HepG2 (cell line): ENCODE data around the gene IST1. TPM values are rescaled to one million over a fixed set of nuclear protein-coding genes. Genes with fewer than 3 reads are reported as not detected.

ENCODE experiments used
- ARID2 ChIP-seq: sonication (generic); formaldehyde crosslinking; IDR thresholded peaks from 2 replicates; pipeline ENCODE4 v1.8.1; 2022; ENCODE audit warnings: mild to moderate bottlenecking, missing genetic modification reagents, borderline replicate concordance
- DMAP1 ChIP-seq: IDR thresholded peaks from 2 replicates; pipeline ENCODE4 v1.6.1; 2016
- EP300 ChIP-seq, 3 experiments: sonication (generic) in 1 of 3; formaldehyde crosslinking in 1 of 3; IDR thresholded peaks; 2 replicates each; pipeline versions ENCODE4 v1.5.1 to v1.6.1; 2011 to 2020; ENCODE audit warnings: low read depth in 2 of 3, low read length in 2 of 3, borderline replicate concordance in 1 of 3, improper control_type of control experiment in 1 of 3, mild to moderate bottlenecking in 1 of 3, missing genetic modification reagents in 1 of 3, moderate library complexity in 1 of 3
- GATAD2A ChIP-seq: IDR thresholded peaks from 2 replicates; pipeline ENCODE4 v1.6.1; 2016
- JUNB ChIP-seq: sonication (generic); formaldehyde crosslinking; IDR thresholded peaks from 2 replicates; pipeline ENCODE4 v1.8.0; 2022; ENCODE audit warnings: missing genetic modification reagents, mild to moderate bottlenecking, borderline replicate concordance
- NCOA5 ChIP-seq: sonication (generic); formaldehyde crosslinking; IDR thresholded peaks from 2 replicates; pipeline ENCODE4 v1.4.0; 2020; ENCODE audit warnings: missing genetic modification reagents
- NFATC3 ChIP-seq: sonication (generic); formaldehyde crosslinking; IDR thresholded peaks from 2 replicates; pipeline ENCODE4 v1.5.1; 2020; ENCODE audit warnings: mild to moderate bottlenecking, missing genetic modification reagents
- PAX8 ChIP-seq: sonication (generic); formaldehyde crosslinking; IDR thresholded peaks from 2 replicates; pipeline ENCODE4 v1.8.0; 2022; ENCODE audit warnings: mild to moderate bottlenecking, missing genetic modification reagents, borderline replicate concordance
- TSC22D2 ChIP-seq: sonication (generic); formaldehyde crosslinking; IDR thresholded peaks from 2 replicates; pipeline ENCODE4 v1.5.1; 2020; ENCODE audit warnings: missing genetic modification reagents, mild to moderate bottlenecking, borderline replicate concordance
- ZFP36L1 ChIP-seq: sonication (generic); formaldehyde crosslinking; IDR thresholded peaks from 2 replicates; pipeline ENCODE4 v1.8.0; 2022; ENCODE audit warnings: mild to moderate bottlenecking, missing genetic modification reagents, moderate library complexity
- ZFP82 ChIP-seq: sonication (generic); formaldehyde crosslinking; IDR thresholded peaks from 2 replicates; pipeline ENCODE4 v1.5.1; 2020; ENCODE audit warnings: mild to moderate bottlenecking, missing genetic modification reagents, borderline replicate concordance
- ZFX ChIP-seq: sonication (generic); formaldehyde crosslinking; IDR thresholded peaks from 2 replicates; pipeline ENCODE4 v1.4.0; 2020; ENCODE audit warnings: mild to moderate bottlenecking, low read depth, missing genetic modification reagents, moderate library complexity
- ZNF224 ChIP-seq: sonication (generic); formaldehyde crosslinking; IDR thresholded peaks from 2 replicates; pipeline ENCODE4 v1.5.0; 2020; ENCODE audit warnings: mild to moderate bottlenecking, missing genetic modification reagents
- ZNF569 ChIP-seq: sonication (generic); formaldehyde crosslinking; IDR thresholded peaks from 2 replicates; pipeline ENCODE4 v1.5.0; 2020; ENCODE audit warnings: mild to moderate bottlenecking, missing genetic modification reagents, moderate library complexity, borderline replicate concordance
- ZNF614 ChIP-seq: IDR thresholded peaks from 2 replicates; pipeline ENCODE4 v1.6.1; 2018; ENCODE audit warnings: missing biosample characterization, missing genetic modification reagents, inconsistent platforms, borderline replicate concordance
- ZNF652 ChIP-seq: IDR thresholded peaks from 2 replicates; pipeline ENCODE4 v1.6.1; 2016; ENCODE audit warnings: low read depth, borderline replicate concordance
- ZNF781 ChIP-seq: sonication (generic); formaldehyde crosslinking; IDR thresholded peaks from 2 replicates; pipeline ENCODE4 v1.5.1; 2020; ENCODE audit warnings: borderline replicate concordance, mild to moderate bottlenecking, missing genetic modification reagents; ENCODE audit errors: not compliant biosample characterization
- polyA plus RNA-seq, 8 experiments: library from polyadenylated mRNA; depleted of rRNA in 3 of 8; stranded (reverse) in 7 of 8; unstranded in 1 of 8; fragments of >200 nt; fragmentation: Illumina TruSeq in 4 of 8; extraction: Trizol in 4 of 8; gene quantifications; 2 replicates each; pipeline versions ENCODE4 v1.2.1 to v1.2.3, GENCODE V29; 2011 to 2016; ENCODE audit warnings: low read depth in 4 of 8, missing spikeins in 1 of 8, mixed read lengths in 1 of 8; ENCODE audit not compliant: insufficient read depth in 1 of 8
- total RNA-seq, 5 experiments: library from RNA; depleted of rRNA; stranded (reverse); fragments of >200 nt; fragmentation: Illumina TruSeq; extraction: Trizol; gene quantifications; 2 replicates each; pipeline ENCODE4 v1.2.3, GENCODE V29; 2016; ENCODE audit warnings: low read depth in 1 of 5
- TF ChIP-seq, protein P1 (sequence below): sonication (generic); formaldehyde crosslinking; IDR thresholded peaks from 2 replicates; pipeline ENCODE4 v1.9.0; 2021; ENCODE audit warnings: mild to moderate bottlenecking, missing genetic modification reagents
- TF ChIP-seq, protein P2 (sequence below): sonication (generic); formaldehyde crosslinking; IDR thresholded peaks from 2 replicates; pipeline ENCODE4 v1.5.0; 2020; ENCODE audit warnings: missing genetic modification reagents
- TF ChIP-seq, protein P3 (sequence below): sonication (generic); formaldehyde crosslinking; IDR thresholded peaks from 2 replicates; pipeline ENCODE4 v1.8.0; 2022; ENCODE audit warnings: mild to moderate bottlenecking, missing genetic modification reagents, borderline replicate concordance
- TF ChIP-seq, protein P4 (sequence below): sonication (generic); formaldehyde crosslinking; IDR thresholded peaks from 2 replicates; pipeline ENCODE4 v1.8.1; 2023; ENCODE audit warnings: missing genetic modification reagents, mild to moderate bottlenecking, borderline replicate concordance

IST1 gene
- total and polyA plus RNA-seq, 2 of the 13 experiments (the other 11 are each of a cell fraction or from before 2014, with no cell fraction given) = 346 to 415 TPM

DNA sequence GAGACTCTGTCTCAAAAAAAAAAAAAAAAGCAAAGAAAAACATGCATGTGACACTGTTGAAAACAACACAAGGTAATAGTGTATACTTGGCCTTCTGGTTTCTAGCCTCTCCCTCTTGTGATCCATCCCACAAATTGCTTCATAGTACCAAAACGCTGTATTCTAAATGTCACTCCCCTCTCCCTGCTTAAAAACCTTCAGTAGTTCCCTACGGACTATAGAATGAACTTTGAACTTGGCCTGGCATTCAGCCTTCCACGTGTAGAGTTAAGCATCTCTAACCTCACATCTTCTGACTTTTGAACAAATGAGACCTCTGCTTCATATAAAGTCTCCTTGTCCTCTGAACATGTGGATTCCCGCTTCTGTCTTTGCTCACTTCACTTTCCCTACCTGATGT lies 16.4 kb upstream of the IST1 start (continued):
- TF ChIP-seq, protein P1, sequence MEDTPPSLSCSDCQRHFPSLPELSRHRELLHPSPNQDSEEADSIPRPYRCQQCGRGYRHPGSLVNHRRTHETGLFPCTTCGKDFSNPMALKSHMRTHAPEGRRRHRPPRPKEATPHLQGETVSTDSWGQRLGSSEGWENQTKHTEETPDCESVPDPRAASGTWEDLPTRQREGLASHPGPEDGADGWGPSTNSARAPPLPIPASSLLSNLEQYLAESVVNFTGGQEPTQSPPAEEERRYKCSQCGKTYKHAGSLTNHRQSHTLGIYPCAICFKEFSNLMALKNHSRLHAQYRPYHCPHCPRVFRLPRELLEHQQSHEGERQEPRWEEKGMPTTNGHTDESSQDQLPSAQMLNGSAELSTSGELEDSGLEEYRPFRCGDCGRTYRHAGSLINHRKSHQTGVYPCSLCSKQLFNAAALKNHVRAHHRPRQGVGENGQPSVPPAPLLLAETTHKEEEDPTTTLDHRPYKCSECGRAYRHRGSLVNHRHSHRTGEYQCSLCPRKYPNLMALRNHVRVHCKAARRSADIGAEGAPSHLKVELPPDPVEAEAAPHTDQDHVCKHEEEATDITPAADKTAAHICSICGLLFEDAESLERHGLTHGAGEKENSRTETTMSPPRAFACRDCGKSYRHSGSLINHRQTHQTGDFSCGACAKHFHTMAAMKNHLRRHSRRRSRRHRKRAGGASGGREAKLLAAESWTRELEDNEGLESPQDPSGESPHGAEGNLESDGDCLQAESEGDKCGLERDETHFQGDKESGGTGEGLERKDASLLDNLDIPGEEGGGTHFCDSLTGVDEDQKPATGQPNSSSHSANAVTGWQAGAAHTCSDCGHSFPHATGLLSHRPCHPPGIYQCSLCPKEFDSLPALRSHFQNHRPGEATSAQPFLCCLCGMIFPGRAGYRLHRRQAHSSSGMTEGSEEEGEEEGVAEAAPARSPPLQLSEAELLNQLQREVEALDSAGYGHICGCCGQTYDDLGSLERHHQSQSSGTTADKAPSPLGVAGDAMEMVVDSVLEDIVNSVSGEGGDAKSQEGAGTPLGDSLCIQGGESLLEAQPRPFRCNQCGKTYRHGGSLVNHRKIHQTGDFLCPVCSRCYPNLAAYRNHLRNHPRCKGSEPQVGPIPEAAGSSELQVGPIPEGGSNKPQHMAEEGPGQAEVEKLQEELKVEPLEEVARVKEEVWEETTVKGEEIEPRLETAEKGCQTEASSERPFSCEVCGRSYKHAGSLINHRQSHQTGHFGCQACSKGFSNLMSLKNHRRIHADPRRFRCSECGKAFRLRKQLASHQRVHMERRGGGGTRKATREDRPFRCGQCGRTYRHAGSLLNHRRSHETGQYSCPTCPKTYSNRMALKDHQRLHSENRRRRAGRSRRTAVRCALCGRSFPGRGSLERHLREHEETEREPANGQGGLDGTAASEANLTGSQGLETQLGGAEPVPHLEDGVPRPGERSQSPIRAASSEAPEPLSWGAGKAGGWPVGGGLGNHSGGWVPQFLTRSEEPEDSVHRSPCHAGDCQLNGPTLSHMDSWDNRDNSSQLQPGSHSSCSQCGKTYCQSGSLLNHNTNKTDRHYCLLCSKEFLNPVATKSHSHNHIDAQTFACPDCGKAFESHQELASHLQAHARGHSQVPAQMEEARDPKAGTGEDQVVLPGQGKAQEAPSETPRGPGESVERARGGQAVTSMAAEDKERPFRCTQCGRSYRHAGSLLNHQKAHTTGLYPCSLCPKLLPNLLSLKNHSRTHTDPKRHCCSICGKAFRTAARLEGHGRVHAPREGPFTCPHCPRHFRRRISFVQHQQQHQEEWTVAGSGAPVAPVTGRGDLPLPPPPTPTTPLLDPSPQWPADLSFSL (CRISPR knock-in tag) = no peak
- TF ChIP-seq DMAP1 (CRISPR knock-in tag) = peak; percentile 50; the same call in 1 of the 2 replicates
- peak; percentile 14; the same call in 1 of the 2 replicates for TF ChIP-seq GATAD2A (CRISPR knock-in tag)
- TF ChIP-seq TSC22D2 (CRISPR knock-in tag) = no peak
- TF ChIP-seq, protein P2, sequence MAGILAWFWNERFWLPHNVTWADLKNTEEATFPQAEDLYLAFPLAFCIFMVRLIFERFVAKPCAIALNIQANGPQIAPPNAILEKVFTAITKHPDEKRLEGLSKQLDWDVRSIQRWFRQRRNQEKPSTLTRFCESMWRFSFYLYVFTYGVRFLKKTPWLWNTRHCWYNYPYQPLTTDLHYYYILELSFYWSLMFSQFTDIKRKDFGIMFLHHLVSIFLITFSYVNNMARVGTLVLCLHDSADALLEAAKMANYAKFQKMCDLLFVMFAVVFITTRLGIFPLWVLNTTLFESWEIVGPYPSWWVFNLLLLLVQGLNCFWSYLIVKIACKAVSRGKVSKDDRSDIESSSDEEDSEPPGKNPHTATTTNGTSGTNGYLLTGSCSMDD (CRISPR knock-in tag) = no peak
- TF ChIP-seq ZNF224 (CRISPR knock-in tag) = no peak
- no peak for TF ChIP-seq JUNB (CRISPR knock-in tag)
- no peak for TF ChIP-seq NFATC3 (CRISPR knock-in tag)
- TF ChIP-seq NCOA5 (CRISPR knock-in tag) = no peak
- TF ChIP-seq ZFX (CRISPR knock-in tag) = 0 out of 2 replicates have a peak, but pooled peaks have one; percentile 23
- no peak for TF ChIP-seq ZNF569 (CRISPR knock-in tag)
- TF ChIP-seq ZNF652 (CRISPR knock-in tag) = no peak
- no peak for TF ChIP-seq ZNF781
- no peak for TF ChIP-seq ZFP82 (CRISPR knock-in tag)
- 0 out of 2 replicates have a peak, but pooled peaks have one; percentile 24 for TF ChIP-seq ZFP36L1 (CRISPR knock-in tag)
- no peak for TF ChIP-seq ZNF614 (CRISPR knock-in tag)
- TF ChIP-seq, protein P3, sequence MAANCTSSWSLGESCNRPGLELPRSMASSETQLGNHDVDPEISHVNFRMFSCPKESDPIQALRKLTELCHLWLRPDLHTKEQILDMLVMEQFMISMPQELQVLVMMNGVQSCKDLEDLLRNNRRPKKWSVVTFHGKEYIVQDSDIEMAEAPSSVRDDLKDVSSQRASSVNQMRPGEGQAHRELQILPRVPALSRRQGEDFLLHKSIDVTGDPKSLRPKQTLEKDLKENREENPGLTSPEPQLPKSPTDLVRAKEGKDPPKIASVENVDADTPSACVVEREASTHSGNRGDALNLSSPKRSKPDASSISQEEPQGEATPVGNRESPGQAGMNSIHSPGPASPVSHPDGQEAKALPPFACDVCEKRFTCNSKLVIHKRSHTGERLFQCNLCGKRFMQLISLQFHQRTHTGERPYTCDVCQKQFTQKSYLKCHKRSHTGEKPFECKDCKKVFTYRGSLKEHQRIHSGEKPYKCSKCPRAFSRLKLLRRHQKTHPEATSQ (CRISPR knock-in tag) = no peak
- no peak for TF ChIP-seq PAX8 (CRISPR knock-in tag)
- TF ChIP-seq EP300 (IDR thresholded peaks at IDR 0.05; ENCODE audit: low read depth in 2 of 2, low read length in 2 of 2) = no peak
- no peak for TF ChIP-seq EP300 (CRISPR knock-in tag; IDR thresholded peaks at IDR 0.05; ENCODE audit: borderline replicate concordance)
- TF ChIP-seq, protein P4, sequence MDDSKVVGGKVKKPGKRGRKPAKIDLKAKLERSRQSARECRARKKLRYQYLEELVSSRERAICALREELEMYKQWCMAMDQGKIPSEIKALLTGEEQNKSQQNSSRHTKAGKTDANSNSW (CRISPR knock-in tag) = no peak
- no peak for TF ChIP-seq ARID2 (CRISPR knock-in tag)
